HG03575 (cell line): ENCODE data around the gene GBP3.
"Not testable (repeated sequence)": the region's sequence is repeated elsewhere in the genome, so short reads cannot be mapped to it uniquely, and the experiment has no call there.

ENCODE experiments used
- ATAC-seq: cut with Tn5 transposase; IDR thresholded peaks from one replicate; pipeline ENCODE4 v1.9.1; 2021; ENCODE audit not compliant: unreplicated experiment, insufficient number of reproducible peaks, low FRiP score; ENCODE audit errors: extremely low read depth

GBP3 gene

DNA sequence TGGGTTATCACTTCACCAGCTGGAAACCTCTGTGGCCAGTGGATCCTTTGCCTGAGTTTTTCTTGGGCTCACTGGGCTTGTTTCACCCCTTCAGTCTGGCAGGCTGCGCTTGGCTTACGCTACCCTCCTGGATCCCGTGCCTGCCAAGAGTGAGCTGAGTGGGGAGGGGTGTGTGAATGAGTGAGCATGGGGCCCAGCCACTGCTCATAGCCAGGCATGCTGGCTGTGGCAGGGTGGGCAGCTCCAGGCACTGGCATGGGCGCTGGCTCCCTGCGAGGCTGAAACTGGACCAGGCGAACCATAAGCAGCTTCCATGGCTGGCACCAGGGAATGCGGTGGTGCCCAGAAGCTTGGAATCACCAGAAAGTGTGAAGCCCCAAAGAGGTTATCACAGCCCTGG is 19.8 kb upstream of the GBP3 start:
- no peak for ATAC-seq

DNA sequence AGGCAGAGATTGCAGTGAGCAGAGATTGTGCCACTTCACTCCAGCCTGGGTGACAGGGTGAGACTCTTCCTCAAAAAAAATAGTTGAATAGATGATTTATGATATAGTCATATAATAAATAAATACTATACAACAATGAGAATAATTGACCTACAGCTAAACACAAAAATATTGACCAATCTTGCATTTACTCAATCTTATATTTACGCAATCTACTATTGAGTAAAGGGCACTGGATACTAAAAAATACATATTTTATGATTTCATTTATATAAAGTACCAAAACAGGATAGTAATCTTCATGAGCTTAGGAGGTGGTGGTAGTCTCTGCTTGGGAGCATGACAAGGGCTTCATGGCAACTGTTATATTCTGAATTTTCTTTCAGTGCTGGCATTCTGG is 19.1 kb upstream of the GBP3 start:
- no peak for ATAC-seq

DNA sequence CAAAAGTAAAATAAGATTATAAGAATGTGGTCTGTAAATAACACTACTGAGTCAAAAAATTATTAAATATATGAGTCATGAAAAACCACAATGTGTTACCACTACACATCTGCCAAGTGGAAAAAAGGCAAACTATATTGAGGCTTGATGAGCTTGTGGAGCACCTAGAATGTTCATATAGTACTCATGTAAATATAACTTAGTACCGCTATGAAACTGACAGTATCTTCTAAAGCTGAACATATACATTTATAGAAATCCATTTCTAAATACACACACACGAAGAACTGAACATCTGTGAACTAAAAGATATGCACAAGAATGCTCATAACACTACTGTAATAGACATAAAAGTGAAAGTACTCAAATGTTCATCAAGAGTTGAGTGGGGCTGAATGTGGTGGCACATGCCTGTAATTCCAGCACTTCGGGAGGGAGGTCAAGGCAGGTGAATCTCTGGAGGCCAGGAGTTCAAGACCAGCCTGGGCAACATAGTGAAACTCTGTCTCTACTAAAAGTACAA is 18.5 kb upstream of the GBP3 start:
- ATAC-seq: peak; percentile 98

DNA sequence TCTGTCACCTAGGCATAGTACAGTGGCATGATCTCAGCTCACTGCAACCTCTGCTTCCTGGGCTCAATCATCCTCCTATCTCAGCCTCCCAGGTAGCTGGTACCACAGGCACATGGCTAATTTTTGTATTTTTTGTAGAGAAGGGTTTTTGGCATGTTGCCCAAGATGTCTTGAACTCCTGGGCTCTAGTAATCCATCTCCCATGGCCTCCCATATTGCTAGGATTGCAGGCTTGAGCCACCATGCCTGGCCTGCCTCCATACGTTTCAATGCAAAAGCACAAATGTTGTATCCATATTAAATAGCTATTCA is 17.6 kb upstream of the GBP3 start:
- no peak for ATAC-seq

DNA sequence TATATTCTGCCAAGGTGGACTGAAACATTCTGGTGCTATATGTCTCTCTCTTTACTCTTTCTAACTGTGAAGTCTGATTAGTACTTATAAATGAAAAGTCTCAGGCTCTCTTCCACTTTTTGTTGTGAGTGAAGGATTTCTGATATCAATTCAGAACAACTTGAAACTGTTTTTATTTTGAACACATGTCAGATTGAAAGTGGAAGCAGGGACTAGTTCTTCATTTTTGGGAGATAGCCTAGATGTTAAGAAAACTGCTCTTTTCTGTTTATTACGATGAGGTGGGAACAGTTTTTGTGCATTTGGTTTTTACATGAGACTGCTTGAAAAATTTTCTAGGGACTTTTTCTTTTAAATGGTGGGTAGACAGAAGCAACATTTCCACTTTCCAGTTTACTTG is 14.5 kb upstream of the GBP3 start:
- ATAC-seq: no peak

DNA sequence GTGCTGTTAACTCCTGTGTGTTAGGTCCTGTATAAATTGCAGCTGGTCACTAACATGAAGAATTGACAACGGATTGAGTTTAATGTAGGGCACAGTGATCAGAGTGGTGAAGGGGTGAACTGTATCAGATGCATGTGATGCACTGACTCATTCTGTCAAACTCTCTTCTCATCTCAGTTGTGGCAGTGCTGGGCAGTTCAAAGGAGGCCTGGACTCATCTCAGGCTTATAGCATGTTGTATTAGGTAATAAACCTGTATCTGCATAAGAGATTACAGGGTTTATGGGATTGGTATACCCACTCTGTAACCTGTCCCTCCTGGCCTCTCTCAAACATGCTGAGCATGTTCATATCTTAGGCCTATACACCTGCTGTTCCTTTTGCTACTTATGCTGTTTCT is 12.4 kb upstream of the GBP3 start:
- no peak for ATAC-seq

DNA sequence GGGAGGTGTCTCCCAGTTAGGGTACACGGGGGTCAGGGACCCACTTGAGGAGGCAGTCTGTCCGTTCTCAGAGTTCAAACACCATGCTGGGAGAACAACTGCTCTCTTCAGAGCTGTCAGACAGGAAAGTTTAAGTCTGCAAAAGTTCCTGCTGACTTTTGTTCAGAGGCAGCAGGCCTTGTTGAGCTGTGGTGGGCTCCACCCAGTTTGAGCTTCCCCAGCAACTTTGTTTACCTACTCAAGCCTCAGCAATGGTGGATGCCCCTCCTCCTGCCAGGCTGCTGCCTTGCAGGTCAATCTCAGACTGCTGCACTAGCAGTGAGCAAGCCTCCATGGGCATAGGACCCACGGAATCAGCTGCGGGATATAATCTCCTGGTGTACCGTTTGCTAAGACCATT is 11.3 kb upstream of the GBP3 start:
- ATAC-seq: not testable (repeated sequence)

DNA sequence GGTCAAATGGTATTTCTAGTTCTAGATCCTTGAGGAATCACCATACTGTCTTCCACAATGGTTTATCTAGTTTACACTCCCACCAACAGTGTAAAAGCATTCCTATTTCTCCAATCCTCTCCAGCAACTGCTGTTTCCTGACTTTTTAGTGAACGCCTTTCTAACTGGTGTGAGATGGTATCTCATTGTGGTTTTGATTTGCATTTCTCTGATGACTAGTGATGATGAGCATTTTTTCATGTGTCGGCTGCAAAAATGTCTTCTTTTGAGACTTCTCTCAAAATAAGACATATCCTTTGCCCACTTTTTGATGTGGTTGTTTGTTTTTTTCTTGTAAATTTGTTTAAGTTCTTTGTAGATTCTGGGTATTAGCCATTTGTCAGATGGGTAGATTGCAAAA is 6.4 kb upstream of the GBP3 start:
- ATAC-seq: not testable (repeated sequence)

DNA sequence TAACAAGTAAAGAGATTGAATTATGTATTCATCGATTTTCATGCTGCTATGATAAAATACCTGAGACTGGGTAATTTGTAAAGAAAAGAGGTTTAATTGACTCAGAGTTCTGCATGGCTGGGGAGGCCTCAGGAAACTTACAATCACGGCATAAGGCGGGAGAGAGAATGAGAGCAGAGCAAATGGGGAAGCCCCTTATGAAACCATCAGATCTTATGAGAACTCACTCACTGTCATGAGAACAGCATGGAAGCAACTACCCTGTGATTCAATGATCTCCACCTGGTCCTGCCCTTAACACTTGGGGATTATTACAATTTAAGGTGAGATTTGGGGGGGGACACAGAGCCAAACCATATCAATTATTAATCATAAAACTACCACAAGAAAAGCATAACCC is 3.3 kb upstream of the GBP3 start:
- ATAC-seq: no peak

DNA sequence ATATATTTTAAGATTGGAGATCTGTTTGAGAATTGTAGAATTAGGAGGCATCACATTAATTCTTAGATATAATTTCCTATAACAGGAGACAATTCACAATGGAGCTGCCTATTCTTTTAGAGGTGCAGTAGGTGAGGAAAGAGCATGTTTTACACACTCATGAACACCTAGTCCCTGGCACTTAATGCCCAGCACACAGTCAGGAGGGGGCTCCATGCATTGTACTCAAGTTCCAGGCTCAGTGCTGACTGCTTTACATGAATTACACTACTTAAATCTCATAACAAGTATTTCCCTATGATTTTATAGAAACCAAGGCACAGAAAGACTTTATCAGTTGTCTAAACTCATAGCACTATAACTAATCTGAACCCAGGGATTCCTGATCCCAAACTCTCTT is 360 bp upstream of the GBP3 start:
- ATAC-seq: no peak

DNA sequence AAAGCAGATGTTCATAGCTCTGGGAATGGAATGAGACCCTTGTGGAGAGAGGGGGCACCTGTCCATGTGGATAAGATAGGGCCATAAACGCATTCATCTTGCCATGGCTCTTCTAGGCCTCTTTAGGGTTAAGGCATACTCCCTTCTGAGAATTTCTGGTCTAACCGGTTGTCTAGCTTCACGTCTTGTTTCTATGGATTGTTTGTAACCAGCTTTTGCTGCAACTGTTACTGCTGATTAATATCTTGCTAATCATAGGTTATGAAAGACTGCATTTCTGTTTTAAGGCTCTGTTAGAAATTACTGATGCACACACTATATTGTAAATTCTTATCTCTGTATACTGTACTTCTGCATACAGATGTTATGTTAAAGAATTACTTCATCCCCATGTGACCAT is 4.3 kb downstream of the GBP3 start:
- ATAC-seq: not testable (repeated sequence)

DNA sequence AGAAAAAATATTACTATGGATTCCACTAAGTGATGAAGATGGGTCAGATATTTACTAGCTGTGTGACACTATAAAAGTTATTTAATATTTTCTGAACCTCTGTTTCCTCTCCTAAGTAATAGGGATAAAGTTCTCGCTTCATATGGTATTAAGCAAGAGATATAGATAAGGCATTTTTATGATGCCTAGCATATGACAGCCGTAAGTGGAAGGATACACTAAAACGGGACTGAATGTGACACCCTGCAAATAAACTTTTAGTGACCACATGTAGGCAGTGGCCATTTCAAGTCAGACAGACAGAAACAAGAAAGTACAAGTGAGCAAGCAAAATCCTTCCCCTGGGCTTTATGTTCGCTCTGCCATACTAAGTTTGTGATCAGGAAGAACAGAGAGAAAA is 14.2 kb downstream of the GBP3 start:
- no peak for ATAC-seq

DNA sequence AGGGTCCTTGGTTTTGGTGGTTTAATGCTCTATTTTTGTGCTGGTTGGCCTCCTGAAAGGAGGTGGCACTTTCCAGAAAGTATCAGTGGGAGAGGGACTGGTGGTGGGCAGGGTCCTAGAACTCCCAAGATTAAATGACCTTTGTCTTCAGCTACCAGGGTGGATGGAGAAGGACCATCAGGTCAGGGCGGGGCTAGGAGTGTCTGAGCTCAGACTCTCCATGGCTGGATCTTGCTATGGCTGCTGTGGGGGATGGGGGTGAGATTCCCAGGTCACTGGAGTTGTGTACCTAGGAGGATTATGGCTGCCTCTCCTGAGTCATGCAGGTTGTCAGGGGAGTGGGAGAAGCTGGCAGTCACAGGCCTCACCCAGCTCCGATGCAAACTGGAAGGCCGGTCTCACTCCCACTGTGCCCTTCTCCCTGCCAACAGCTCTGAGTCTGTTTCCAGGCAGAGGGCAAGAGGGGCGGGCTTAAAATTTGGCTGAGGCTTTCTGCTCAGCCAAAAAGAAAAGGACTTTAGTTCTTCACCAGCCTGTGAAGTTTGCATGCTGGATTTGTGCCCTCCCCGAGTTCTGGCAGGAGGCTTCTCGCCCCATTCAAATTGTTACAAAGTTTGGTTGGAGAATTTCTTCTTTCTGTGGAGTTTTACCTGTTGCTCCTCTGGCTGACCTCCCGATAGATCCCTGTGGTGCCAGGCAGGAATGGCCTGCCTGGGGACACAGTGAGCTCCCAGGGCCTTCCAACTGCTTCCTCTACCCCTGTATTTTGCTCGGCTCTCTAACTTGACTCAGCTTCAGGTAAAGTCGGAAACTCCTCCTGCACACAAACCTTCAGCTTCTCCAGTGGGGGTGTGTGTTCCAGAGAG is 17.1 kb downstream of the GBP3 start:
- ATAC-seq: no peak

DNA sequence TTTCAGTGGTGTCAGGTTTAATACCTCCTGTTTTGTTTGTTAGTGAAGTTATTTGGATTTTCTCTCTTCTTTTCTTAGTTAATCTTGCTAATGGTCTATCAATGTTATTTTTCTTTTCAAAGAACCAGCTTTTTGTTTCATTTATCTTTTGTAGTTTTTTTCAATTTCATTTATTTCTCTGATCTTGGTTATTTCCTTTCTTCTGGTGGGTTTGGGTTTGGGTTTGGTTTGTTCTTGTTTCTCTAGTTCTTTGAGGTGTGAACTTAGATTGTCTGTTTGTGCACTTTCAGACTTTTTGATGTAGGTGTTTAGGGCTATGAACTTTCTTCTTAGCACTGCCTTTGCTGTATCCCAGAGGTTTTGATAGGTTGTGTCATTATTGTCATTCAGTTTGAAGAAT is 20.5 kb downstream of the GBP3 start:
- not testable (repeated sequence) for ATAC-seq

DNA sequence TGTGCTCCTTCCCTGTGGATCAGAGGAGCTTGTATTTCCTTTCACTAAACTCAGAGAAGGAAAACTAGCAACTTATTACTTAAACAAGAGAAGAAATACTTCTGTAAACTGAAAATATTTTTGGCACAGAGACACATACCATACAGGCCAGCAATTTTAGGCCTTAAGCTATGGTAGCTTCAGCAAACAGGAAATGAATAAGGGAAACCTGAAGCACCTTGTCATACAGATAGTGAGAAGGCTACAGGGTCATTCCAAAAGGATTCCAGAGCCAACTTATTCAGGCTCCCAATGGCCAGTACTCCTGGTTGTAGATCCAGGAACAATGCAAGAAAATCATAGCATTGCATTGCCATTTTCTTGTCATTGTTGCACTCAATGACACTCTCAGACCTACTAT is 21.2 kb downstream of the GBP3 start:
- no peak for ATAC-seq

DNA sequence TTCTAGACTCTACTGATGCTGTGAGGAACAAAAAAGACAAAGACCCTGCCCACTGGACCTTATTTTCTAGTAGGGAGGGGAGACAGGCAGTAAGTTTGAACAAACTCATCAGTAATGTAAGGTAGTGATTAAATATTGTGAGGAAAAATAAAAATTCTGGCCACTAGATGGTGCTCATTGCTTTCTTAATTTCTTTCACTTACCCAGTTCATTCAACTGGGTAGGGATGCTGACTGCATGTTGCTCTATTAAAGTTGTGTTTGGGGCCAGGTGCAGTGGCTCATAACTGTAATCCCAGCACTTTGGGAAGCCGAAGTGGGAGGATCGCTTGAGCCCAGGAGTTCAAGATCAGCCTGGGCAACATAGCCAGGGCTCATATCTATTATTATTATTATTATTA is 23.9 kb downstream of the GBP3 start:
- no peak for ATAC-seq

DNA sequence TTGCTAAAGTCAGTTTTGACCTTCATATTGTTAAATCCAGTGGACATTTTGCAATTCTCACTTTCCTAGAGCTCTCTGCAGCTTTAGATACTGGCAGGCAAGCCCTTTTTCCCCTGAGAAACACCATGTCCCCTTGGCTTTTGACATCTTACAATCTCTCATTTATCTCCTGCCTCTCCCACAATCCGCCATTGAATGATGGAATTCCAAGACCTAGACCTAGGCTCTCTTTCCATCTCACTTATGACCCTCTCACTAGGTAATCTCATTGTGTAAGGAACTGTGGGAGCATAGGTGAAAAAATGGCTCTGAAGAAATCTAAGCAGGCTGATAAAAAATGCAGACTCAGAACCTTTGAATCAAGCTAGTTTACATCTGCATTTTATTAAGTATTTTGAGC is 32.2 kb downstream of the GBP3 start:
- ATAC-seq: no peak

DNA sequence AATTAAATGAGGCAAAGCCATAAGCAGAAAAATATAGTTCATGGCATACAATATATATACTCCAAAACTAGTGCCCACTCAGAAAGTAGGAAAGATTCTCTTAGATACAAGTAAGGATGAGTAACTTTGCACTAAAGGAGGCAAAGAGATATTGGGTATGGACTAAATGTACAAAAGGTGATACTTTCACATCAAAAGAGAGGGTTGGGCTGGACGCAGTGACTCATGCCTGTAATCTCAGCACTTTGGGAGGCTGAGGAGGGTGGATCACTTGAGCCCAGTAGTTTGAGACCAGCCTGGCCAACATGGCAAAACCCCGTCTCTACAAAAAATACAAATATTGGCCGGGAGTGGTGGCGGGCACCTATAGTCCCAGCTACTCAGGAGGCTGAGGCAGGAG is 37.0 kb downstream of the GBP3 start:
- no peak for ATAC-seq

DNA sequence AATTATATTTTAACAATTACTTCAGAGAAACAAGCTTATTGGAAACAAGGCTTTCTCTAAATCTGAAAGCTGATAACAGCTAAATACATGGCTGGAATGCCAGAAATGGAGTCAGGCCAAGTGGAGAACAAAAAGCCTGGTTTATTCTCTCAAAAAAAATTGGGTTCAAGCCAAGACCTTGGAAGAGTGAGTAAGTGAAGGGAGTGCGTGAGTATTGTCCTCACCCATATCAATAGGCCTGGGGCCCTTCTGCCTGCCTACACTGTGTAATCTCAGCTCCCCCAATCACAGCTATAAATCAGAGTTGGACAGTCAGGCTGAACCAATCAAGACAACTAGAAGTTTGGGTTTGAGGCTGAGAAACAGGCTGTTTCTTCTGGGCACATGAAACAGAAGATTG is 37.6 kb downstream of the GBP3 start:
- no peak for ATAC-seq

DNA sequence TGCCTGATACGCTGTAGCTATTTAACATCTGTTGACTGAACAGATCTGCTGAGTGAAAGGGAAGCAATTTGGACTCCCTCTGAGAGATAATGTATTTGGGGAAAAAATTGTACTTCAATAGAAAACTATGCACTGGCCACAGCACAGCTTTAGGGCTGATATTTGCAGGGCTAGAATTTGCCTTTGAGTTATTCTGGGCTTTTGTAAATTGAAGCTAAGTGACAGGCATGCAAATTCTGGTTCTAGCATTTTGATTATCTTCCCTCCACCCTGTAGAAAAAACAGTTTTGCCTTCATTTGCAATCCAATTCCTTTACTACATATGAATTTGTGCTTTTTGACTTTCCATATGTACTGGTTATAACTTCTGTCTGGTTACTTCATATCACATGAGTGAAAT is 38.1 kb downstream of the GBP3 start:
- ATAC-seq: no peak
